Measurements from ENCODE around the gene CACNB2. TPM values are rescaled to one million over a fixed set of nuclear protein-coding genes. Genes with fewer than 3 reads are reported as not detected.

CACNB2 gene
- total and polyA plus RNA-seq, 2 of the 13 experiments (the other 11 are each of a cell fraction or from before 2014, with no cell fraction given): not detected

- FAIRE-seq: no peak
- in situ Hi-C loops (cut with HindIII; ENCODE audit: extremely low pct_ligation_motif_present, low pct_unique_long_range_greater_than_20kb): no loop called here
Observed at GRCh38 chr10:18340496-18341051, 200.3 kb downstream of the CACNB2 start.

More at GRCh38 chr10:18340496-18341051, 200.3 kb downstream of the CACNB2 start:
- WGBS (ENCODE audit: low lambda C conversion rate): 15% methylated on average over 10 of the region's 13 CpGs
- Histone ChIP-seq H2AFZ (ENCODE audit: low read length) (no peak overlapping the region), H3K27me3 (ENCODE audit: control insufficient read depth in 1 of 2, insufficient read depth in 2 of 2, low read length in 2 of 2) (no peaks in the 10 kb centered on the region; a peak in 1 of 5 replicates), H4K20me1 (ENCODE audit: insufficient read depth, low read length) (no peaks in the 10 kb centered on the region), H3K27ac (ENCODE audit: extremely low read length, insufficient read depth, low read length) (no peak overlapping the region), H3K79me2 (ENCODE audit: insufficient read depth, low read length) (no peaks in the 10 kb centered on the region), H3K4me3 (replicated peaks in 1 of 3; ENCODE audit: insufficient read depth in 1 of 3, low read depth in 2 of 3, low read length in 3 of 3) (no peak overlapping the region), H3K4me2 (ENCODE audit: low read depth, low read length) (no peak overlapping the region), H3K36me3 (replicated peaks in 1 of 2; ENCODE audit: control insufficient read depth in 1 of 2, insufficient read depth in 2 of 2, low read length in 2 of 2) (no peaks in the 10 kb centered on the region), H3K4me1 (ENCODE audit: insufficient read depth, low read length) (no peaks in the 10 kb centered on the region), H3K9me3 (ENCODE audit: low read length) (no peaks in the 10 kb centered on the region), H3K9ac (ENCODE audit: insufficient read depth, low read depth, low read length) (no peak overlapping the region)
- CTCF ChIA-PET (ENCODE audit: low intra/inter-chr PET ratio, low total read pairs): no interaction called here
- POLR2A ChIA-PET: no interaction called here
- no peak for TF ChIP-seq POLR2G (IDR thresholded peaks at IDR 0.05; ENCODE audit: low read depth, low read length)
- TF ChIP-seq ZNF326 (CRISPR knock-in tag; IDR thresholded peaks at IDR 0.05; ENCODE audit: borderline replicate concordance): no peak
- TF ChIP-seq PRPF4 (IDR thresholded peaks at IDR 0.05; ENCODE audit: low read depth, low read length, poor library complexity, severe bottlenecking): no peak
- no peak for TF ChIP-seq ZNF12 (CRISPR knock-in tag; IDR thresholded peaks at IDR 0.05)
- no peak for TF ChIP-seq GATAD2A (CRISPR knock-in tag; IDR thresholded peaks at IDR 0.05)
- TF ChIP-seq POLR2AphosphoS5 (IDR thresholded peaks at IDR 0.05; ENCODE audit: low read depth, low read length): no peak
- no peak for TF ChIP-seq ZIK1 (CRISPR knock-in tag; IDR thresholded peaks at IDR 0.05; ENCODE audit: borderline replicate concordance, low read depth)
- TF ChIP-seq SCMH1 (CRISPR knock-in tag; IDR thresholded peaks at IDR 0.05; ENCODE audit: borderline replicate concordance): no peak
- no peak for TF ChIP-seq FOXK2 (IDR thresholded peaks at IDR 0.05)
- no peak for TF ChIP-seq KDM6A (CRISPR knock-in tag; IDR thresholded peaks at IDR 0.05; ENCODE audit: low read depth)
- no peak for TF ChIP-seq ZBTB49 (CRISPR knock-in tag; IDR thresholded peaks at IDR 0.05; ENCODE audit: borderline replicate concordance)
- no peak for TF ChIP-seq ZNF564 (CRISPR knock-in tag; IDR thresholded peaks at IDR 0.05)
- no peak for TF ChIP-seq ADNP (CRISPR knock-in tag; IDR thresholded peaks at IDR 0.05)
- TF ChIP-seq ZNF441 (CRISPR knock-in tag; IDR thresholded peaks at IDR 0.05; ENCODE audit: borderline replicate concordance): no peak
- intact Hi-C loops (cut with micrococcal nuclease; ENCODE audit: unreplicated experiment): no loop called here
- no TSS peak for BruUV-seq (replicated peaks)
- no peak for ATAC-seq
- no peak for DNase-seq (ENCODE audit: low spot score)
